C4-2B (cell line): ENCODE measurements around the gene MAN1A1.

Experiments
- ZFX ChIP-seq: fragments of 450-650 bp; IDR thresholded peaks from 2 replicates; pipeline ENCODE4 v1.6.1; 2017
- TF ChIP-seq, protein P1 (sequence below): fragments of 450-650 bp; conservative IDR thresholded peaks from 2 replicates; pipeline ENCODE4 v1.5.1; 2017; ENCODE audit warnings: mild to moderate bottlenecking

DNA sequence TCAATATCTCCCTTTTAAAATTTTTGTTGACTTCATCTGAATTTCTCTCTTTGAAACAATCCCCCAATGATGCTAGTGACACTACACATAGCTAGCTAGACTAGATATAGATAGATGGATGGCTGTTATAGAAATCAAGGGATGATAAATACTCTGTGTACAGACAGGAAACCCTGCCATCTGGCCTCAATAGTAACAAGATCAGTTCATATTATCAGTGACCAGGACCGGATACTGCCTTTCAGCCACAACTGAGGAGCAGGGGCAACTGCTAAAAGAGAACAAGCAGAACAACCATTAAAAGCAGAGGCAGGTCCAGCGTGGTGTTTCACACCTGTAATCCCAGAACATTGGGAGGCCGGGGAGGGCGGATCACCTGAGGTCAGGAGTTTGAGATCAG, 152.8 kb downstream of the MAN1A1 start:
- TF ChIP-seq, protein P1, sequence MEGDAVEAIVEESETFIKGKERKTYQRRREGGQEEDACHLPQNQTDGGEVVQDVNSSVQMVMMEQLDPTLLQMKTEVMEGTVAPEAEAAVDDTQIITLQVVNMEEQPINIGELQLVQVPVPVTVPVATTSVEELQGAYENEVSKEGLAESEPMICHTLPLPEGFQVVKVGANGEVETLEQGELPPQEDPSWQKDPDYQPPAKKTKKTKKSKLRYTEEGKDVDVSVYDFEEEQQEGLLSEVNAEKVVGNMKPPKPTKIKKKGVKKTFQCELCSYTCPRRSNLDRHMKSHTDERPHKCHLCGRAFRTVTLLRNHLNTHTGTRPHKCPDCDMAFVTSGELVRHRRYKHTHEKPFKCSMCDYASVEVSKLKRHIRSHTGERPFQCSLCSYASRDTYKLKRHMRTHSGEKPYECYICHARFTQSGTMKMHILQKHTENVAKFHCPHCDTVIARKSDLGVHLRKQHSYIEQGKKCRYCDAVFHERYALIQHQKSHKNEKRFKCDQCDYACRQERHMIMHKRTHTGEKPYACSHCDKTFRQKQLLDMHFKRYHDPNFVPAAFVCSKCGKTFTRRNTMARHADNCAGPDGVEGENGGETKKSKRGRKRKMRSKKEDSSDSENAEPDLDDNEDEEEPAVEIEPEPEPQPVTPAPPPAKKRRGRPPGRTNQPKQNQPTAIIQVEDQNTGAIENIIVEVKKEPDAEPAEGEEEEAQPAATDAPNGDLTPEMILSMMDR = no peak
- TF ChIP-seq ZFX = no peak
